ENCODE measurements around the gene EPS8L3.

GRCh38 chr1:109763646-109764415 lies at the start of gene EPS8L3:
- TF ChIP-seq CTCF (IDR thresholded peaks at IDR 0.05) (no peak), POLR2AphosphoS5 (IDR thresholded peaks at IDR 0.05; ENCODE audit: low read depth, low read length) (no peak)
